Activated CD4-positive, CD25-positive, alpha-beta regulatory T cell treated with anti-CD3 and anti-CD28 coated beads, Interleukin-2, amount 50 U/mL, for 72 hours (primary cell): ENCODE data around the gene SLC37A2.

Experiments
- DNase-seq: peaks from one replicate; pipeline ENCODE4 v3.0.0; 2021

SLC37A2 gene

GRCh38 chr11:125071846-125072217 lies 8.7 kb downstream of the SLC37A2 start:
- no peak for DNase-seq

- DNase-seq: no peak
These were observed 9.3 kb downstream of the SLC37A2 start for GRCh38 chr11:125072218-125072960.

- no peak for DNase-seq
These were observed 10.0 kb downstream of the SLC37A2 start for GRCh38 chr11:125072961-125073590.

GRCh38 chr11:125073616-125074483 lies 10.7 kb downstream of the SLC37A2 start:
- DNase-seq: no peak

GRCh38 chr11:125074511-125075241 lies 11.6 kb downstream of the SLC37A2 start:
- no peak for DNase-seq

- no peak for DNase-seq
These were observed 12.1 kb downstream of the SLC37A2 start for GRCh38 chr11:125075242-125075625.

- DNase-seq: no peak
These were observed 12.8 kb downstream of the SLC37A2 start for GRCh38 chr11:125075900-125076317.

- no peak for DNase-seq
These were observed 13.4 kb downstream of the SLC37A2 start for GRCh38 chr11:125076378-125076945.

GRCh38 chr11:125078016-125078415 lies 14.9 kb downstream of the SLC37A2 start:
- no peak for DNase-seq

- no peak for DNase-seq
These were observed 15.5 kb downstream of the SLC37A2 start for GRCh38 chr11:125078516-125079140.

- DNase-seq: no peak
These were observed 16.2 kb downstream of the SLC37A2 start for GRCh38 chr11:125079151-125079877.

GRCh38 chr11:125079878-125080530 lies 16.9 kb downstream of the SLC37A2 start:
- DNase-seq: no peak

- DNase-seq: no peak
These were observed 17.4 kb downstream of the SLC37A2 start for GRCh38 chr11:125080531-125080911.

GRCh38 chr11:125081098-125081798 lies 18.1 kb downstream of the SLC37A2 start:
- DNase-seq: no peak

- no peak for DNase-seq
These were observed 18.9 kb downstream of the SLC37A2 start for GRCh38 chr11:125082040-125082439.

- DNase-seq: no peak
These were observed 19.7 kb downstream of the SLC37A2 start for GRCh38 chr11:125082611-125083311.

- no peak for DNase-seq
These were observed 20.4 kb downstream of the SLC37A2 start for GRCh38 chr11:125083312-125084056.

GRCh38 chr11:125084057-125084416 lies 20.9 kb downstream of the SLC37A2 start:
- no peak for DNase-seq

- DNase-seq: no peak
These were observed 21.7 kb downstream of the SLC37A2 start for GRCh38 chr11:125084761-125085231.
